ENCODE data around the gene ADAM8.
"Not testable (repeated sequence)": the region's sequence is repeated elsewhere in the genome, so short reads cannot be mapped to it uniquely, and the experiment has no call there.

ADAM8 gene

GRCh38 chr10:133247681-133248333 lies 28.9 kb downstream of the ADAM8 start:
- DNase-seq = no peak

DNA sequence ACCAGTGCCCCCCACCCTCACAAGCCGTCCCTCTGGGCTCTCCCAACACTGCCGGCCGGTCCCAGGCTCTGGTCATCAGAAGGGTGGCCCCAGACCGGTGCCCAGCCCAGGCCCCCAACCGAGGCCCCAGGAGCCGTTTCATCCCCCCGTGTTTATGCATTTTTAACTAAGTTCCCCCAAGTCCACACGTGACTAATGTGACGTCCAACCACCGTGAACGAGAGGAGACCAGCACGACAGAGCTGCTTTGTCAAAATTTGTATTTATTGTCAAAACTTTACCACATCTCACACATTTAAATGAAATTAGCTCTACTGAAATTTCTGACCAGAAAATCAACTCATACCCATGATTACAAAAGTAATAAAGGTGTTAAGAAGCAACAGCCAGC lies 30.4 kb downstream of the ADAM8 start:
- DNase-seq = no peak

DNA sequence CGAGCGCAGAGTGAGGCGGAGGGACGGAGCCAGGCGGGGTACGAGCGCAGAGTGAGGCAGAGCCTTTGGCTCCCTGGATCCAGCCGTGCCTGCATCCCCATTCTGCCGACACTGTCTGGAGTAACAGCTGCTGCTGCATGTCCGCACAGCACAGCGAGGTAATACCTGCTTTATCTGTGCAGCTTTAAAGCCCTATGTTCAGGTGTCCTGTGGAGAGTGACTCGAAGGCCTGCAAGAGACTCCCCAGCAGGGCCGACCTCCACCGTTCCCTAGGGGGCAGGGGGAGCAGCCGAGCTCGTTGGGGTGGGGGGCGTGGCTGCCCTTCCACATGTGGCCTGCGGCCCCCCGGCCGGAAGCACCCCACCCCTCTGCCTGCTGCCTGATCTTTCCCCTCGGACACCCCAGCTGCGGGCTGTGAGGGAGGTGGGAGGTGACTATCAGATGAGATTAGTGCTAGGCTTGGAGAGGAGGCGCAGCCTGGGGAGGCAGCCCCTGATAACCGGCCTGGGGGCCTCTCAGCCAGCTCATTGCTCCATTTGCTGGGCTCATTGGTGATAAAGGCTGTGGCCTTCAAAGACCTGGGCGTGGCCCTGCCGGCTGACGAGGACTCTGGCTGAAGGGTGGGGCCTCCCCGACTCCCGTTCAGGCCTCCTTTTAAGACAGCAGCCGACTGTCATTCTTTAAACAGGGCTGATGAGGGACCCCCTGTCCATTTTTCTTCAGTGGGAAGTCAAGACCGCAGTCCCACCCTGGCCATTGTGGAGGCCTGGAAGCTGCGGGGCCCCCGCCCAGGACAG lies 31.0 kb downstream of the ADAM8 start:
- DNase-seq = no peak

- DNase-seq = no peak
These were observed 33.1 kb downstream of the ADAM8 start for GRCh38 chr10:133243593-133243992.

DNA sequence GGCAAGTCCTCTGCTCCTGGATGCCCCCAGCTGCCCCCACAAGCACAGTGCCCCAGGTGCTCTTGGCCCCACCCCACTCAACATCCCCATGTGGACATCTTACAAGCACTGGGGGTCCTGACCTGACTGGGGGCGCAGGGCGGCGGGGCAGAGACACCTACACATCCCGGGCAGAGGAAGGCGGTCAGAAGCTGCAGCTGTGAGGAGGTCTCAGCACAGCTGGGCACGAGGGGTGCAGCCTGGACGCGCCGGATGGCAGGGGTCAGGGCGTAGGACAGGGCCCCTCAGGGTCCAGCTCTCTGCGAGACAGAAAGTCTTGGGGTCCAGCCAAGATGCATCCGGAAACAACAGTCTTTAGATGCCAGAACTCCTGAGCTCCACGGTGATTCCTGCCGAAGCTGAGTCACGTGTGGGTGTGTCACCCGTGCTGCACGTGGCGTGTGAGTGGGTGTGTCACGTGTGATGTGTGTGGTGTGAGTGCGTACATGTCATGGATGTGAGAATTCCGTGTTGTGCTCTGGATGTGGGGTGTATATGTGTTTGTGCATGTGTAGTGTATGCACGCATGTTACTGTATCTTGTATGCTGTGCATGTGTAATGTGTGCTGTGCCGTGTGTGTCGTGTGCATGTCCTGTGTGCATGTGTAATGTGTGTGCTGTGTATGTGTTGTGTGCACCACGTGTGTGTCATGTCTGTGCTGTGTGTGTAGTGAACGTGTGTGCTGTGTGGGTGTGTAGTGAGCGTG lies 33.9 kb downstream of the ADAM8 start:
- DNase-seq = no peak

DNA sequence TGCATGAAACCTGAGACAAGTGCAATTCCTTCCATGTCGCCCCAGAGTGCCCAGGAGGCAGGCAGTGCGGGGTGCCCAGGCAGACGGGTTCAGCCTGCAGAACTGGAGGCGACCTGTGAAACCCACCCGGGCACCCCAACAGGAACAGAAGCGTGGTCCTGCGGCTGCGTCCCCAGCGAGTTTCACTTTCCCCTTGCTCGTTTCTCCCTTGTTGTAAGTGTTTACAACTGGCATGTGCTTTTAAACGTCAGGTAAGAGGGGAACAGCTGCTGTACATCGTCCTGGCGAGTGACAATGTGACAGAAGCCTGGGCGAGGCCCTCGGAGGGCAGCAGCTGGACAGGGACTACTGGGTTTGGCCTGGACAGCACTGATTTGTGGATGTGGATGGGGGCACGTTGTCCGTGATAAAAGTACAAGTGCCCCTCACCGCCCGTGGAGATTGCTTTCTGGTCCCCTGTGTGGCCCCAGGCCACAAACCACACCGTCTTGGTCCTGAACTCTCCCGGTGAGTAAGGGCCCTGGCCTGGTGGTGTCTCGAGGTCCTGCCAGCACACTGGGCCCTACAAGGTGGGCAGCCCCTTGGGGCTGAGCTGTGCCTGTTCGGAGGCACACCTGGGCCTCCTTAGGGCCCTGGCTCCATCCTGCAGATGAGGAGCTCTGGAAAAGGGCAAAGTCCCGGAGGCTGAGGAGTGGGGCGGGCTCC lies 35.0 kb downstream of the ADAM8 start:
- no peak for DNase-seq

DNA sequence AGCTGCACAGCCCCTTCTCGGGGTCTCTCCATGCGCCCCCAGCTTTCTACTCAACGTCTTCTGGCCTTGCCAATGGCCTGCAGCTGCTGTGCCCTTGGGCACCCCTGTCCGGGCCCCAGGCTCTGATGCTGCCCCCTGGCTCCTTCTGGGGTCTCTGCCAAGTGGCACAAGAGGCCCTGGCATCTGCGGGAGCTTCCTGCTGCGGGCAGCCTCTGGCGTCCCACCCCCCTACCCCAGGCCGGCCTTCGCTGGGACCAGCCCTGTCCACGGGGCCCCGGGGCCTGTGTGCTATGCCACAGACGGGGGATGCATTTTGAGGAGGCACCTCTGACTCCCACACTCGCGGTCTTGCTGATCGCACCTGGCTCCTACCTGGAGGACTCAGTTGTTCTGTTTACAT lies 36.7 kb downstream of the ADAM8 start:
- DNase-seq = no peak

DNA sequence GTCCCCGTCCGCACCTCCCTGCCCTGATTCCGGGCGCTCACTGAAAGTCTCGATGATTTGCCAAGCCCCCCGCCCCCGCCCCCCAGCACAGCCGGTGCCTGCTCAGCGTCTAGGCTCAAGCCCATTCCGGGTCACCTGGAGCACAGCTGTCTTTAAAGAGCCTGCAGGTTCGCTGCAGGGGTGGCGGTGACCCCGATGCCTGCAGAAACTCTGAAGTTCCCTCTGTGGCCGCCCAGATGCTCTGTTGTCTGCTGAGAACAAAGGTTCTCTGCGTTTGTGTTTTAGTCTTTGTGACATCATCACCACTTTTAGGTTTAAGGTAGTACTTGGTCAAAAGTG lies 38.2 kb downstream of the ADAM8 start:
- DNase-seq = no peak

DNA sequence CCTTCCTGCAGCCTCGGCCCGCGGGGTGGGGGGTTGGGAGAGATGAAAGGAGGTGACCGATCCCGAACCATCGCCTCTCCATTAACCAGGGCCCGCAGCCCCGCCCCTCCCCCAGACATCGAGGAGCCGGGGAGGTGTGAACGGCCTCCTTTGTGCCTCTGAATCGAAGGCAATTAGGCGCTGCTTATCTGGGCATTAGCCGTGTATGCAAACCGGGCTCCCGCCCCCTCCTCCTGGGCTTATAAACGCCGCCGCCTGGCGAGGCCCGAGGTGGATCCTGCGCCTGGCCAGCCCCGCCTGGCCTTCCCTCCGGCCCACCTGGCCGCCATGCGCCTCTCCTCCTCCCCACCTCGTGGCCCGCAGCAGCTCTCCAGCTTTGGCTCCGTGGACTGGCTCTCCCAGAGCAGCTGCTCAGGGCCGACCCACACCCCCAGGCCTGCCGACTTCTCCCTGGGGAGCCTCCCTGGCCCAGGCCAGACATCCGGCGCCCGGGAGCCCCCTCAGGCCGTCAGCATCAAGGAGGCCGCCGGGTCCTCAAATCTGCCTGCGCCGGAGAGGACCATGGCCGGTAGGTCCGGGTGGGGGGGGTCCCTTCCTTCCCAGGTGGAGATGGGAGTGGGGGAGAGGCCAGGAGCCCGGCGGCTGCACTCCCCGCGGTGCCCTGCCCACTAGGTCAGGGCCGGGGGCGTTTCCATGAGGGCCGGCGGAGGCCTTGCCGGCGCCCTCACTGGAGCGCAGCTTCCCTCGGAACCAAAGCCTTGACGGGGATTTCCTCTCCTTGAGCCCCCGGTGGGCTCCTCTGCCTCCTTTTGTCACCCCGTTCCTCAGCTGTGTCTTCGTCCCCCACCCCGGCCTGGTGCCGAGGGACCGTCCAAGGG lies 38.8 kb downstream of the ADAM8 start, which contains the start of gene VENTX:
VENTX (plus strand) TSS at position 268 of the 878 bp plus-strand sequence; CDS start at position 328, 60 bp downstream.
- DNase-seq = no peak

GRCh38 chr10:133237241-133237587 lies 39.5 kb downstream of the ADAM8 start:
- DNase-seq = no peak

GRCh38 chr10:133236401-133237240 lies 40.0 kb downstream of the ADAM8 start:
- no peak for DNase-seq

GRCh38 chr10:133235932-133236331 lies 40.7 kb downstream of the ADAM8 start:
- no peak for DNase-seq

GRCh38 chr10:133235265-133235855 lies 41.3 kb downstream of the ADAM8 start:
- no peak for DNase-seq

DNA sequence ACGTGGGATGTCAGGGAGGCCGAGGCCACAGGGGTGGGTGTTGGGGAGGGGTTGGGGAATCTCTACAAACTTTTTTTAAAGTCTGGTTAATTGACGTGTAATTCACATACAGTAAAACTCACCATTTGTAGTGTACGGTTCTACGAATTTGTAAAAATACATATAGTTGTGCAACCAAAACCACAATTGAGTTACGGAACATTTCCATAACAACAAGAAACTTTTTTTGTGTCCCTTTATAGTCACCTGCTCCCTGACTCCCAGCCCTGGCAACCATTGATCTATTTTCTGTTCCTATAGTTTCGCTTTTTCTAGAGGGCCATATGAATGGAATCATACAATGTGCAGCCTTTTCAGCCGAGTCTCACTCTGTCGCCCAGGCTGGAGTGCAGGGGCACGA lies 41.9 kb downstream of the ADAM8 start:
- not testable (repeated sequence) for DNase-seq

DNA sequence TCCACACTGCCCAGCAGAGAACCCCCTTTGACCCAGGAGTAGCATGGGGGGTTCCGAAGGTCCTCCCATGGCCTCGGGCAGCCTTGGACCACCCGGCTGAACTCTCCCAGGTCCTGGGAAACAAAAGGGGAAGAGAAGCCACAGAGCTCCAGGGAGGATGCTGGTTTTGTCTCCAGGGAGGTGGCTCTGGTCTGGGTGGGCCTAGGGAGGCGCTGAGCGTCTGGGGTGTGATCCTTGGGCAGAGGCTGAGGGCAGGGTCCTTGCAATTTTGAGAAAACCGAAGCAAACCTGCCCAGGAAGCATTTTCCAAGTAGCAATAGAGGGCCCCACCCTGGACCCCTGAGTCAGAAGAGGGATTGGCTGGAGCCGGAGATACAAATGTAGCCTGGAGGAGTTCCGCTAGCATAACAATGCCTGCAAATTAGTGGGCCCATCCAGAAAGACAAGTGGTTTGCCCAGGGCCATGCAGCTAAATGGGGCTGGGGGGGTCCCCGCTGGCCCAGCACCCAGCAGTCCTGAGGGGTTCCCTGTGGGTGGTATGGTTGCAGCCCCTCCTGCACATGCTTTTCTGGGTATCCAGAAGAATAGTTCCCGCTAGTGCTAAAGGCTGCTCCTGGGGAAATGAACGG lies 44.6 kb downstream of the ADAM8 start:
- DNase-seq = no peak

DNA sequence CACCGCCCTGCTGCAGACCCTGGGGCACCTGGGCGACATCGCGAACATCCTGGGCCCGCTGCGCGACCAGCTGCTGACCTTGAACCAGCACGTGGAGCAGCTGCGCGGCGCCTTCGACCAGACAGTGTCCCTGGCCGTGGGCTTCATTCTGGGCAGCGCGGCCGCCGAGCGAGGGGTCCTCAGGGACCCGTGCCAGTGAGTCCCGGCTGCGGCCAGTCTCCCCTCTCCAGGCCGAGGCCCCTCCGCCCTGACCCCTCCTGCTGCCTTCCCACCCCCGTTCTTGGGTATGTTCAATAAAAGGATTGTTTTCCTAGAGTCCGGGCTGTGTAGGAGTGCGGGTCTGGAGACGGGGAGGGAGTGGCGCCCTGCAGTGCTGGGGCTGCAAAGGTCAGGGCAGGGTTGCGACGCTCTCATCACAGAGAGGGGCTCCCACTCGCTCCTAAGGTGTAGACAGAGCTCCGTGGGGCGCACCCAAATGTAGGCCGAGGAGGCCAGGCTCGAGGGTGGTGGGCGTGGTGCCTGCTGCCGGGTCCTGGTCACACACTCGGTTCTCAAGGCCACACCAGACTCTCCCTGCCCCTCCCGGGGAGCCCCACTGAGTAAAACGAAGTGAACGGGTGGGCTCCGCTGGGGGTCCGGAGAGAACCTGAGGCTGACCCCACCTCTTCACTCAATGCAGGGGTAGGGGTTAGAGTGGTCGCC lies 45.3 kb downstream of the ADAM8 start:
- no peak for DNase-seq

DNA sequence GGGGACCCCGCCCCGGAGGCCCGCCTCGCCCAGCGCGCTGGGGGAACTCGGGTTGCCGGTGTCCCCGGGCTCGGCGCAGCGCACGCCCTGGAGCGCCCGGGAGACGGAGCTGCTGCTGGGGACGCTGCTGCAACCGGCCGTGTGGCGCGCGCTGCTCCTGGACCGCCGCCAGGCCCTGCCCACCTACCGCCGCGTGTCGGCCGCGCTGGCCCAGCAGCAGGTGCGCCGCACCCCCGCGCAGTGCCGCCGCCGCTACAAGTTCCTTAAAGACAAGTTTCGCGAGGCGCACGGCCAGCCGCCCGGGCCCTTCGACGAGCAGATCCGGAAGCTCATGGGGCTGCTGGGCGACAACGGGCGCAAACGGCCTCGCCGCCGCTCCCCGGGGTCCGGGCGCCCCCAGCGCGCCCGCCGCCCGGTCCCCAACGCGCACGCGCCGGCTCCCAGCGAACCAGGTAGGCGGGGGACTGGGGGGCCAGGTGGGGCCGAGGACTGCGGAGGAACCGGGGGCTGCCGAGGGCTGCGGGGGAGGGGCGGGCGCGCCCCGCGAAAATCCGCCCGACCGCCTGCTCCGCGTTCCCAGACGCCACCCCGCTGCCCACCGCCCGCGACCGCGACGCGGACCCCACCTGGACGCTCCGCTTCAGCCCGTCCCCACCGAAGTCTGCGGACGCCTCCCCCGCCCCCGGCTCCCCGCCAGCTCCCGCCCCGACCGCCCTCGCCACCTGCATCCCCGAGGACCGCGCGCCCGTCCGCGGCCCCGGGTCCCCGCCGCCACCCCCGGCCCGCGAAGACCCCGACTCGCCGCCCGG lies 46.1 kb downstream of the ADAM8 start:
- DNase-seq = no peak

DNA sequence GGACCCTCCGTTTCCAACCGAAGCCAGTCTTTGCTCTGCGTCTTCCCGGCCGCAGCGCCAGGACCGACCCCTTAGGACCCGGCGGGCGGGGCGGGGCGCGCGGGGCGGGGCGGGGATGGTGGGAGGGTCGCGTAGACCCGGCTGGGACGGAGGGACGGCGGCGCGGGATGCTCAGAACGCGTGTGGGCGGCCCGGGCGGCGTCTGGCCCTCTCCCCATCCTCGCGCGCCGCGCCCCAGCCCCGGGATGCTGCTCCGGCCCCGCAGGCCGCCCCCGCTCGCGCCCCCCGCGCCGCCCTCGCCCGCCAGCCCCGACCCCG lies 46.7 kb downstream of the ADAM8 start, which contains the start of gene UTF1:
UTF1 (plus strand) TSS at position 174 of the 318 bp plus-strand sequence; CDS start at position 246, 72 bp downstream.
- DNase-seq = no peak
